ENCODE results near the gene AATK.

The AATK gene

GRCh38 chr17:81194941-81195901 lies 29.2 kb upstream of the AATK start:
- DNase-seq: no peak

- DNase-seq: no peak
Observed at GRCh38 chr17:81194225-81194760, 28.3 kb upstream of the AATK start.

GRCh38 chr17:81193470-81194224 lies 27.6 kb upstream of the AATK start:
- DNase-seq: no peak

- DNase-seq: no peak
Observed at GRCh38 chr17:81193051-81193410, 27.0 kb upstream of the AATK start.

GRCh38 chr17:81192386-81193050 lies 26.5 kb upstream of the AATK start:
- DNase-seq: no peak

GRCh38 chr17:81191646-81192045 lies 25.6 kb upstream of the AATK start:
- DNase-seq: no peak

GRCh38 chr17:81191116-81191515 lies 25.1 kb upstream of the AATK start:
- no peak for DNase-seq

- no peak for DNase-seq
Observed at GRCh38 chr17:81190591-81190990, 24.6 kb upstream of the AATK start.

GRCh38 chr17:81189670-81190530 lies 23.9 kb upstream of the AATK start:
- DNase-seq: no peak

- no peak for DNase-seq
Observed at GRCh38 chr17:81189016-81189415, 23.0 kb upstream of the AATK start.

- DNase-seq: no peak
Observed at GRCh38 chr17:81188491-81188840, 22.4 kb upstream of the AATK start.

- no peak for DNase-seq
Observed at GRCh38 chr17:81187586-81188490, 21.8 kb upstream of the AATK start.

GRCh38 chr17:81187120-81187519 lies 21.1 kb upstream of the AATK start:
- DNase-seq: no peak

- no peak for DNase-seq
Observed at GRCh38 chr17:81186203-81186602, 20.2 kb upstream of the AATK start.

- DNase-seq: no peak
Observed at GRCh38 chr17:81184555-81184954, 18.5 kb upstream of the AATK start.

- no peak for DNase-seq
Observed at GRCh38 chr17:81183807-81184206, 17.8 kb upstream of the AATK start.

- DNase-seq: no peak
Observed at GRCh38 chr17:81183316-81183715, 17.3 kb upstream of the AATK start.

GRCh38 chr17:81182596-81182995 lies 16.6 kb upstream of the AATK start:
- no peak for DNase-seq

- no peak for DNase-seq
Observed at GRCh38 chr17:81181811-81182185, 15.8 kb upstream of the AATK start.

- DNase-seq: no peak
Observed at GRCh38 chr17:81180836-81181810, 15.1 kb upstream of the AATK start.

Measured in hematopoietic multipotent progenitor cell treated with erythropoietin and hydrocortisone succinate and interleukin-3 and kit ligand, for 8 days (in vitro differentiated cells).